ENCODE results near the gene BAD. TPM values are rescaled to one million over a fixed set of nuclear protein-coding genes. Genes with fewer than 3 reads are reported as not detected.

The BAD gene
- total RNA-seq, 1 experiment from 2014 or later = 34.7 TPM

DNA sequence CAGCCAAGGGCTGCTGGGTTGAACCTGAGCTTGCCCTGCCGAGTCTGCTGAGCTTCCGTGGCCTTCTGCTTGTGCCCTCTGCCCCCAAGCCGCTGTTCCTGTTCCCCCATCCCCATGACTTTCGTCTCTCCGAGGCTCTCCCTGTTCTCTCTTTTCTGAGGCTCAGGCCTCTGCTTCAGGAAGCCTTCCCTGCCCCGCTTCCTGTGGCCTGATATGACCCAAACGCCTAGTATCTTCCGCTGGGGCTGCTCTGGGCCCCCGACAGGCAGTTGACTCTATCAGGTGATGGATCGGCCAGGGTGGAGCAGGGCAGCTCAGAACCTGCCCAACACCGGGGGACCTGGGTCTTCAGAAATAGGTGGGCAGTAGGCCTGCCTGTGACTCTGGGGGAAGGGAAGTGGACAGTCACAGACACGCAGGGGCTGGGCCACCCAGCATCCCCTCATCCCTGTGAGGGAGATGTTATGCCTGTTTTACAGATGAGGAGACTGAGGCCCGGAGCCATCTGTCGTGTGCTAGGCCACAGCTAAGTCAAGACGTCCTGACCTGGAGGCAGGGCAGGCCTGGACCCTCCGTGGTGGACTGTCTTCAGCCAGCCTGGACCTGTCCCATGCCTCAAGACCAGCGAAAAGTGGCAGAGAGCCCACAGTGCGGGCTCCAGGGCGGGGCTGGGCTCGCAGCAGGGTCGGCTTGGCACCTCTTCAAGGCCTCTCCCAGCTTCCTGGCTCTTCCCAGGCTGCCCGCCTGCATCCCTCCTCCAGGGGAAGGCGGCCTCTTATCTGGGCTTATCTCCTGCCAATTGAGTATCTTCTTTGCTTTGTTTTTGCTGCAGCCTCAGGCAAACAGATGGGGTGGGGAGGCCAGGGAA is 16.2 kb downstream of the BAD start (continued):
- TF ChIP-seq, protein P1, sequence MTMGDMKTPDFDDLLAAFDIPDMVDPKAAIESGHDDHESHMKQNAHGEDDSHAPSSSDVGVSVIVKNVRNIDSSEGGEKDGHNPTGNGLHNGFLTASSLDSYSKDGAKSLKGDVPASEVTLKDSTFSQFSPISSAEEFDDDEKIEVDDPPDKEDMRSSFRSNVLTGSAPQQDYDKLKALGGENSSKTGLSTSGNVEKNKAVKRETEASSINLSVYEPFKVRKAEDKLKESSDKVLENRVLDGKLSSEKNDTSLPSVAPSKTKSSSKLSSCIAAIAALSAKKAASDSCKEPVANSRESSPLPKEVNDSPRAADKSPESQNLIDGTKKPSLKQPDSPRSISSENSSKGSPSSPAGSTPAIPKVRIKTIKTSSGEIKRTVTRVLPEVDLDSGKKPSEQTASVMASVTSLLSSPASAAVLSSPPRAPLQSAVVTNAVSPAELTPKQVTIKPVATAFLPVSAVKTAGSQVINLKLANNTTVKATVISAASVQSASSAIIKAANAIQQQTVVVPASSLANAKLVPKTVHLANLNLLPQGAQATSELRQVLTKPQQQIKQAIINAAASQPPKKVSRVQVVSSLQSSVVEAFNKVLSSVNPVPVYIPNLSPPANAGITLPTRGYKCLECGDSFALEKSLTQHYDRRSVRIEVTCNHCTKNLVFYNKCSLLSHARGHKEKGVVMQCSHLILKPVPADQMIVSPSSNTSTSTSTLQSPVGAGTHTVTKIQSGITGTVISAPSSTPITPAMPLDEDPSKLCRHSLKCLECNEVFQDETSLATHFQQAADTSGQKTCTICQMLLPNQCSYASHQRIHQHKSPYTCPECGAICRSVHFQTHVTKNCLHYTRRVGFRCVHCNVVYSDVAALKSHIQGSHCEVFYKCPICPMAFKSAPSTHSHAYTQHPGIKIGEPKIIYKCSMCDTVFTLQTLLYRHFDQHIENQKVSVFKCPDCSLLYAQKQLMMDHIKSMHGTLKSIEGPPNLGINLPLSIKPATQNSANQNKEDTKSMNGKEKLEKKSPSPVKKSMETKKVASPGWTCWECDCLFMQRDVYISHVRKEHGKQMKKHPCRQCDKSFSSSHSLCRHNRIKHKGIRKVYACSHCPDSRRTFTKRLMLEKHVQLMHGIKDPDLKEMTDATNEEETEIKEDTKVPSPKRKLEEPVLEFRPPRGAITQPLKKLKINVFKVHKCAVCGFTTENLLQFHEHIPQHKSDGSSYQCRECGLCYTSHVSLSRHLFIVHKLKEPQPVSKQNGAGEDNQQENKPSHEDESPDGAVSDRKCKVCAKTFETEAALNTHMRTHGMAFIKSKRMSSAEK (CRISPR knock-in tag; IDR thresholded peaks at IDR 0.05; ENCODE audit: borderline replicate concordance) = no peak
- TF ChIP-seq RELA (CRISPR knock-in tag; IDR thresholded peaks at IDR 0.05; ENCODE audit: borderline replicate concordance) = no peak

DNA sequence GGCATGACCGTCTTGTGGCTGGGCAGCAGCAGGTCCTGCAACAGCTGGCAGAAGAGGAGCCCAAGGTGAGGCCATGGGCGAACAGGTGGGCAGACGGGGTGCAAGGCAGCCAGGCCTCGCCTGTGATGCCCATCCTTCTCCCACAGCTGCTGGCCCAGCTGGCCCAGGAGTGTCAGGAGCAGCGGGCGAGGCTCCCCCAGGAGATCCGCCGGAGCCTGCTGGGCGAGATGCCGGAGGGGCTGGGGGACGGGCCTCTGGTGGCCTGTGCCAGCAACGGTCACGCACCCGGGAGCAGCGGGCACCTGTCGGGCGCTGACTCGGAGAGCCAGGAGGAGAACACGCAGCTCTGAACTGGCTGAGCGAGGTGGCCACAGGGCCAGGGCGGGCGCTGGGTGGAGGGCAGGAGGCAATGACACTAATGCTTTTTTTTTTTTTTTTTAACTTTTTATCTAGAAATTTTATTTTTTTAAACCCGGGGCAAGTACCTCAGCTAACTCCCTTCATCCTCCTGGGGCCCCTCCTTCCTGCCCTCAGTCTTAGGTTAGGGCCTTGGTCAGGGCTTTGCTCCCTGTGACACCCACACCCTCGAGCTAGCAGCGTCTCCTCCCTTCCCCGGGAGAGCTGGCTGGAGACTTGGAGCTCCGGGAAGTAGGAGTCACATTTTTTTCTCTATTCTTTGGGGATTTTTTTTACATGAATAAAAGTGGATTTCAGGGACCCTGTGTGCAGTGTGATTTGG is 17.1 kb downstream of the BAD start:
- DNase-seq (ENCODE audit: low spot score) (no peak), ATAC-seq (no peak)
- Mint-ChIP-seq H3K27ac (peak overlapping the region; percentile 84; the same call in 1 of the 2 replicates), H3K27me3 (ENCODE audit: low read depth) (no peaks in the 10 kb centered on the region), H3K9me3 (no peaks in the 10 kb centered on the region), H3K4me1 (peaks cover 16% of the 10 kb centered on the region), H3K36me3 (peaks cover 23% of the 10 kb centered on the region), H3K4me3 (no peak overlapping the region)
- TF ChIP-seq NFE2L1 (CRISPR knock-in tag; IDR thresholded peaks at IDR 0.05) (no peak), EMX1 (CRISPR knock-in tag; IDR thresholded peaks at IDR 0.05) (no peak), ELF4 (CRISPR knock-in tag; IDR thresholded peaks at IDR 0.05; ENCODE audit: low read depth) (no peak), PRDM15 (CRISPR knock-in tag; IDR thresholded peaks at IDR 0.05) (no peak), HMGA2 (CRISPR knock-in tag; IDR thresholded peaks at IDR 0.05) (no peak), ERG (CRISPR knock-in tag; IDR thresholded peaks at IDR 0.05) (no peak), TEAD4 (CRISPR knock-in tag; IDR thresholded peaks at IDR 0.05) (no peak), IRF1 (CRISPR knock-in tag; IDR thresholded peaks at IDR 0.05) (no peak), ETV6 (CRISPR knock-in tag; IDR thresholded peaks at IDR 0.05) (no peak), ZNF416 (CRISPR knock-in tag; IDR thresholded peaks at IDR 0.05) (no peak)
- TF ChIP-seq, protein P2, sequence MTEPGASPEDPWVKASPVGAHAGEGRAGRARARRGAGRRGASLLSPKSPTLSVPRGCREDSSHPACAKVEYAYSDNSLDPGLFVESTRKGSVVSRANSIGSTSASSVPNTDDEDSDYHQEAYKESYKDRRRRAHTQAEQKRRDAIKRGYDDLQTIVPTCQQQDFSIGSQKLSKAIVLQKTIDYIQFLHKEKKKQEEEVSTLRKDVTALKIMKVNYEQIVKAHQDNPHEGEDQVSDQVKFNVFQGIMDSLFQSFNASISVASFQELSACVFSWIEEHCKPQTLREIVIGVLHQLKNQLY (CRISPR knock-in tag; IDR thresholded peaks at IDR 0.05) = no peak
- POLR2A ChIA-PET = interaction anchor here (1.3 to 1.6 kb wide), 2 partner anchors 17 to 19 kb away, joined by 4 to 6 read pairs; no protein-coding TSS in a partner anchor
- CTCF ChIA-PET = interaction anchor here (0.8 to 6.2 kb wide), 7 partner anchors 9 to 87 kb away, joined by 3 to 75 read pairs (median 13); partner anchors contain the start of genes CATSPERZ, ESRRA and PLCB3
